CD14-positive monocyte (primary cell): ENCODE results near the gene PAM. TPM values are rescaled to one million over a fixed set of nuclear protein-coding genes. Genes with fewer than 3 reads are reported as not detected.

ENCODE experiments used
- DNase-seq, 3 donors: peaks; one replicate each; pipeline ENCODE4 v3.0.0-alpha.2; 2011 to 2022
- H2AFZ ChIP-seq: 2 replicates; pipeline ENCODE4 v1.6.0; 2012; ENCODE audit warnings: mild to moderate bottlenecking, low read depth, low read length, inconsistent platforms; ENCODE audit not compliant: insufficient read depth, poor library complexity, severe bottlenecking
- H3K27ac ChIP-seq, 2 donors: 1 replicate in 1 of 2; 2 replicates in 1 of 2; pipeline ENCODE4 v1.5.1; 2012 to 2013; ENCODE audit warnings: low read length in 2 of 2, control low read depth in 1 of 2, inconsistent platforms in 1 of 2, low read depth in 1 of 2, mild to moderate bottlenecking in 1 of 2
- H3K27me3 ChIP-seq, 2 donors: one replicate each; pipeline versions ENCODE4 v1.6.0 to v1.6.1; 2011 to 2013; ENCODE audit warnings: low read length in 2 of 2; ENCODE audit not compliant: control insufficient read depth in 2 of 2, insufficient read depth in 2 of 2
- H3K36me3 ChIP-seq, 2 donors: replicated peaks in 1 of 2; 1 replicate in 1 of 2; 2 replicates in 1 of 2; pipeline versions ENCODE4 v1.5.1 to v1.6.1; 2012 to 2013; ENCODE audit warnings: low read length in 2 of 2, control low read depth in 1 of 2, inconsistent platforms in 1 of 2, mild to moderate bottlenecking in 1 of 2; ENCODE audit not compliant: insufficient read depth in 2 of 2, control insufficient read depth in 1 of 2
- H3K4me1 ChIP-seq, 2 donors: 1 replicate in 1 of 2; 2 replicates in 1 of 2; pipeline versions ENCODE4 v1.5.1 to v1.6.1; 2012 to 2013; ENCODE audit warnings: low read length in 2 of 2, control low read depth in 1 of 2, inconsistent platforms in 1 of 2, mild to moderate bottlenecking in 1 of 2, moderate library complexity in 1 of 2; ENCODE audit not compliant: insufficient read depth in 2 of 2, control insufficient read depth in 1 of 2
- H3K4me2 ChIP-seq: replicated peaks from 2 replicates; pipeline ENCODE3; 2012; ENCODE audit warnings: low read length, moderate library complexity, mild to moderate bottlenecking; ENCODE audit not compliant: poor library complexity, severe bottlenecking; ENCODE audit errors: extremely low read depth
- H3K4me3 ChIP-seq, 3 experiments: fragments of 200-600 bp in 1 of 3; sonication (generic) in 1 of 3; replicated peaks in 1 of 3; 1 replicate in 2 of 3; 2 replicates in 1 of 3; pipeline ENCODE4 v1.5.1; 2011 to 2013; ENCODE audit warnings: low read length in 3 of 3, mild to moderate bottlenecking in 3 of 3, control low read depth in 2 of 3, low read depth in 2 of 3, inconsistent platforms in 1 of 3, moderate library complexity in 1 of 3
- H3K79me2 ChIP-seq: 2 replicates; pipeline ENCODE4 v1.6.0; 2012; ENCODE audit warnings: mild to moderate bottlenecking, control low read depth, inconsistent platforms, low read length, moderate library complexity; ENCODE audit not compliant: insufficient read depth
- H3K9ac ChIP-seq: 2 replicates; pipeline ENCODE4 v1.6.0; 2017; ENCODE audit warnings: low read length, mild to moderate bottlenecking; ENCODE audit not compliant: insufficient read depth, poor library complexity, severe bottlenecking
- H3K9me3 ChIP-seq, 2 donors: replicated peaks in 1 of 2; 1 replicate in 1 of 2; 2 replicates in 1 of 2; pipeline versions ENCODE4 v1.5.1 to v1.6.1; 2012 to 2013; ENCODE audit warnings: low read length in 2 of 2, control low read depth in 1 of 2; ENCODE audit not compliant: control insufficient read depth in 1 of 2, insufficient read depth in 1 of 2
- H4K20me1 ChIP-seq: 2 replicates; pipeline ENCODE4 v1.6.0; 2012; ENCODE audit warnings: mild to moderate bottlenecking, low read length, control low read depth, moderate library complexity; ENCODE audit not compliant: insufficient read depth
- H3K27ac Mint-ChIP-seq, 7 donors: one replicate each; pipeline ENCODE4 v1.8.0; 2020; ENCODE audit warnings: mild to moderate bottlenecking in 7 of 7, mixed read lengths in 7 of 7, moderate library complexity in 6 of 7, inconsistent platforms in 2 of 7
- H3K27me3 Mint-ChIP-seq, 3 donors: one replicate each; pipeline ENCODE4 v1.8.0; 2021 to 2022; ENCODE audit warnings: low read depth in 3 of 3, mild to moderate bottlenecking in 3 of 3, mixed read lengths in 3 of 3, moderate library complexity in 3 of 3, inconsistent platforms in 1 of 3
- H3K36me3 Mint-ChIP-seq, 2 donors: one replicate each; pipeline ENCODE4 v1.8.0; 2020; ENCODE audit warnings: mixed read lengths in 2 of 2, inconsistent platforms in 1 of 2, mild to moderate bottlenecking in 1 of 2
- H3K4me1 Mint-ChIP-seq: one replicate; pipeline ENCODE4 v1.8.0; 2020; ENCODE audit warnings: mild to moderate bottlenecking, mixed read lengths
- H3K4me3 Mint-ChIP-seq, 2 donors: one replicate each; pipeline ENCODE4 v1.8.0; 2020; ENCODE audit warnings: mild to moderate bottlenecking in 2 of 2, mixed read lengths in 2 of 2, moderate library complexity in 1 of 2
- H3K9me3 Mint-ChIP-seq, 7 donors: one replicate each; pipeline ENCODE4 v1.8.0; 2020 to 2022; ENCODE audit warnings: mixed read lengths in 7 of 7, mild to moderate bottlenecking in 6 of 7, moderate library complexity in 6 of 7, inconsistent platforms in 2 of 7
- WGBS: methylation state at CpG from one replicate; pipeline ENCODE4 v1.1.5; 2013; ENCODE audit warnings: missing lambda C conversion rate; ENCODE audit not compliant: insufficient coverage; 5-methylcytosine and 5-hydroxymethylcytosine counted together
- intact Hi-C, 2 donors: fragments of 100-400 bp; cut with micrococcal nuclease; formaldehyde crosslinking; loops; one replicate each; pipeline versions ENCODE4 v1.15.0 to v1.15.1; 2023
- polyA plus RNA-seq, 3 donors: library from polyadenylated mRNA; depleted of rRNA in 1 of 3; unstranded in 2 of 3; stranded (reverse) in 1 of 3; fragments of 300-500 nt in 2 of 3; fragments of >200 nt in 1 of 3; fragmentation: Illumina TruSeq in 2 of 3; gene quantifications; 1 replicate in 2 of 3; 2 replicates in 1 of 3; pipeline ENCODE4 v1.2.3, GENCODE V29; 2012 to 2021
- TF ChIP-seq, protein P1 (sequence below): fragments of 200-600 bp; IDR thresholded peaks from one replicate; pipeline ENCODE4 v1.8.0; 2022; ENCODE audit warnings: antibody characterized with exemption, mild to moderate bottlenecking

The PAM gene
- polyA plus RNA-seq, 3 donors = 11.8 to 27.4 (median 12.8) TPM

DNA sequence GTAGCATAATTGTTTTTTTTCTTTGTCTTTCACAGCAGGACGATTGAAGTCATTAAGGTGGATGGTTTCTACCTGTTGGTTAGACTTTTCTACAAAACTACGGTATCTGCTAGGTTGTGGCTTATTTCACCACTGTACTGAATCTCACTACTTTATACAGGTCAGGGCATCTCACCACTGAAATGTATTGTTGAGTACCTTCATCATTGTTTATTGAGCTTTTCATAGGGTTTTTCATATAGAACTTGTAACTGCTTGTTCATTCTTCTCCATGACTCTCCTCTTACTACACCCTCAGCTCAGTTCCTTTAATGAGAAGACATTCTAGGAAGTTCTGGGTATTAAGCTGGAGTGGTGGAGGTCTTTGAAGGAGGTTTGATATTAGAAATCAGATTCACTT, 75.1 kb downstream of the PAM start:
- H3K27ac Mint-ChIP-seq = no peak overlapping the region
- H3K4me1 Mint-ChIP-seq = peaks cover 27% of the 10 kb centered on the region
- H3K36me3 Mint-ChIP-seq = peaks cover 0 to 3% of the 10 kb centered on the region in 2 donors
- no CpG with 5 or more reads among the region's 2 CpGs for WGBS
- no peak overlapping the region for H3K4me3 ChIP-seq
- H3K4me1 ChIP-seq = peaks cover 5 to 18% of the 10 kb centered on the region in 2 donors
- DNase-seq = no peak
- H3K9ac ChIP-seq = no peak overlapping the region
- no peaks in the 10 kb centered on the region for H4K20me1 ChIP-seq
- peaks cover 0 to 5% (median 2%) of the 10 kb centered on the region in 7 donors for H3K9me3 Mint-ChIP-seq
- H3K4me2 ChIP-seq = no peak overlapping the region
- H3K27ac ChIP-seq = no peak overlapping the region
- no peaks in the 10 kb centered on the region for H3K79me2 ChIP-seq
- H3K27me3 ChIP-seq = no peaks in the 10 kb centered on the region
- H3K9me3 ChIP-seq = no peaks in the 10 kb centered on the region
- no peak overlapping the region for H2AFZ ChIP-seq
- no peaks in the 10 kb centered on the region for H3K36me3 ChIP-seq
- H3K4me3 Mint-ChIP-seq = no peak overlapping the region
- H3K27me3 Mint-ChIP-seq = peaks cover 0 to 1% (median 0%) of the 10 kb centered on the region in 3 donors
- TF ChIP-seq, protein P1, sequence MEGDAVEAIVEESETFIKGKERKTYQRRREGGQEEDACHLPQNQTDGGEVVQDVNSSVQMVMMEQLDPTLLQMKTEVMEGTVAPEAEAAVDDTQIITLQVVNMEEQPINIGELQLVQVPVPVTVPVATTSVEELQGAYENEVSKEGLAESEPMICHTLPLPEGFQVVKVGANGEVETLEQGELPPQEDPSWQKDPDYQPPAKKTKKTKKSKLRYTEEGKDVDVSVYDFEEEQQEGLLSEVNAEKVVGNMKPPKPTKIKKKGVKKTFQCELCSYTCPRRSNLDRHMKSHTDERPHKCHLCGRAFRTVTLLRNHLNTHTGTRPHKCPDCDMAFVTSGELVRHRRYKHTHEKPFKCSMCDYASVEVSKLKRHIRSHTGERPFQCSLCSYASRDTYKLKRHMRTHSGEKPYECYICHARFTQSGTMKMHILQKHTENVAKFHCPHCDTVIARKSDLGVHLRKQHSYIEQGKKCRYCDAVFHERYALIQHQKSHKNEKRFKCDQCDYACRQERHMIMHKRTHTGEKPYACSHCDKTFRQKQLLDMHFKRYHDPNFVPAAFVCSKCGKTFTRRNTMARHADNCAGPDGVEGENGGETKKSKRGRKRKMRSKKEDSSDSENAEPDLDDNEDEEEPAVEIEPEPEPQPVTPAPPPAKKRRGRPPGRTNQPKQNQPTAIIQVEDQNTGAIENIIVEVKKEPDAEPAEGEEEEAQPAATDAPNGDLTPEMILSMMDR = no peak
- intact Hi-C loops = no loop called here

GRCh38 chr5:102832445-102832844, 77.3 kb downstream of the PAM start:
- peaks cover 0 to 5% (median 2%) of the 10 kb centered on the region in 7 donors for H3K9me3 Mint-ChIP-seq
- H3K27ac ChIP-seq = no peak overlapping the region
- H3K4me1 Mint-ChIP-seq = peaks cover 47% of the 10 kb centered on the region
- no peaks in the 10 kb centered on the region for H3K79me2 ChIP-seq
- intact Hi-C loops = no loop called here
- H4K20me1 ChIP-seq = no peaks in the 10 kb centered on the region
- H3K9ac ChIP-seq = no peak overlapping the region
- no peaks in the 10 kb centered on the region for H3K36me3 ChIP-seq
- TF ChIP-seq, protein P1 = no peak
- H3K4me3 Mint-ChIP-seq = no peak overlapping the region
- H3K4me2 ChIP-seq = no peak overlapping the region
- H3K27ac Mint-ChIP-seq = no peak overlapping the region
- H3K27me3 Mint-ChIP-seq = peaks cover 0 to 1% (median 0%) of the 10 kb centered on the region in 3 donors
- no peaks in the 10 kb centered on the region for H3K9me3 ChIP-seq
- H3K27me3 ChIP-seq = no peaks in the 10 kb centered on the region
- peaks cover 0 to 3% of the 10 kb centered on the region in 2 donors for H3K36me3 Mint-ChIP-seq
- no peak for DNase-seq
- no peak overlapping the region for H3K4me3 ChIP-seq
- H2AFZ ChIP-seq = no peak overlapping the region
- peaks cover 21 to 33% of the 10 kb centered on the region in 2 donors for H3K4me1 ChIP-seq
